NCI-H1436 treated with DMSO at 0.1 percent for 48 hours (cell line): ENCODE results near the gene LRMDA.

Source experiments
- DNase-seq: peaks from one replicate; lab custom pipeline; 2025; lab: John Stamatoyannopoulos, UW

The LRMDA gene

GRCh38 chr10:76303682-76304316 lies 872.4 kb downstream of the LRMDA start:
- DNase-seq, result peak; percentile 43

GRCh38 chr10:76305930-76306615 lies 874.6 kb downstream of the LRMDA start:
- no peak for DNase-seq

DNA sequence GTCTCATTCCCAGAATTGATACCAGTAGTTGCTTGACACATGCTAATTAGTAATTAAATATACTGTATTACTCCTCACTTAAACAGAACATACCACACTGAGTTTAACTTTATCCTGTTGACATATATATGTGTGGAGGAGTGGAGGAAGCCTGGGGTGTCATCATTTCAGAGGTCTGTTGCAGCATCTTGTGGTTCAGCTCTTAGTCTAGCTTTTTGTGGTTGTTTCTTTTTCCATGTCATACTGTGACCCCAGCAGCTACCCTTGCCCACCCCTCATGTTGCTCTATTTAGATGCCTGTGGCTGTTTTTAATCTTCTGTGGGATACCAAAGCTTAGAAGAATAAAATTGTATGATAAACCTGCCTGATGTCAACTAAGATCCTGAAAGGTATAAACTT lies 875.4 kb downstream of the LRMDA start:
- DNase-seq, result no peak

DNA sequence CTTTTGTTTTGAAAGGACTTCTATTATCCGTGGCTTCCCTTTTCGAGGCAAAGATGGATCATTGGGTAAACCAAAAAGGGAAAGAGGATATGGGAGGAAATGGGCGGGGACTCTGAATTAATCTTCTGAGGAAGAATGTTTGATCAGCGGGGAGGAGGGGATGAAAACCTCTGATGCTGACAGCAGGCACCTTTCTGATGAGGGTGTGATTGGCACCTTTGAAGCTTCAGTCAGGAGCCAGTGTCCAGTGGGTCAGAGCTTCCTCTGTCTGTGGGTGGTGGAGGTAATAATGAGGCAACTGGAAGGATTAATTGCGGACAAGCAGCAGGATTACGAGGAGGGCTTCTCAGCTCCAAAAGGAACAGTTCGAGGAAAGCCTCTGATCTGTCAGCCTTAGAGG lies 877.6 kb downstream of the LRMDA start:
- DNase-seq, result no peak

GRCh38 chr10:76309741-76310587 lies 878.5 kb downstream of the LRMDA start:
- DNase-seq, result no peak

DNA sequence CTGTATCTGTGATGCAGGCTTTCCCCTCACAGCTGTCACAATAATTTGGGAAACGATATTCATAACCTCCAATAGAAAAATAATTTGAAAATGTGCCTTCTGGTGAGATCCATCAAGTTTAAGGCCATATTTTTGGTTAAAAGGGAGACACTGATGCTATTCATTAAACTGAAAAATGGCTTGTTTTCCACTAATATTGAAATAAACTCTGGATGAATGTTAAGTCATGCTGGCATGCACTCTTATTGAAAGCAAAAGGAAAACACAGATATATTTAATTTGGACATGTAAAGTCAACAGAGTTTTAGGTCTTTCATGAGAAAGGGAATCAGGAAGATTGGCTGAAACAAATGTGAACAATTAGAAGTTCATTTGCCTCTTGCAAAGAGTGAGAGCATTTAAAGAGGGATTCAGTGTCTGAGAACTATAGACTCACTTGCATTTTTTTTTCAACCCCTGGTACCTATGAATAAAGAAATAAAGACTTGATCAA lies 879.2 kb downstream of the LRMDA start:
- DNase-seq, result no peak

DNA sequence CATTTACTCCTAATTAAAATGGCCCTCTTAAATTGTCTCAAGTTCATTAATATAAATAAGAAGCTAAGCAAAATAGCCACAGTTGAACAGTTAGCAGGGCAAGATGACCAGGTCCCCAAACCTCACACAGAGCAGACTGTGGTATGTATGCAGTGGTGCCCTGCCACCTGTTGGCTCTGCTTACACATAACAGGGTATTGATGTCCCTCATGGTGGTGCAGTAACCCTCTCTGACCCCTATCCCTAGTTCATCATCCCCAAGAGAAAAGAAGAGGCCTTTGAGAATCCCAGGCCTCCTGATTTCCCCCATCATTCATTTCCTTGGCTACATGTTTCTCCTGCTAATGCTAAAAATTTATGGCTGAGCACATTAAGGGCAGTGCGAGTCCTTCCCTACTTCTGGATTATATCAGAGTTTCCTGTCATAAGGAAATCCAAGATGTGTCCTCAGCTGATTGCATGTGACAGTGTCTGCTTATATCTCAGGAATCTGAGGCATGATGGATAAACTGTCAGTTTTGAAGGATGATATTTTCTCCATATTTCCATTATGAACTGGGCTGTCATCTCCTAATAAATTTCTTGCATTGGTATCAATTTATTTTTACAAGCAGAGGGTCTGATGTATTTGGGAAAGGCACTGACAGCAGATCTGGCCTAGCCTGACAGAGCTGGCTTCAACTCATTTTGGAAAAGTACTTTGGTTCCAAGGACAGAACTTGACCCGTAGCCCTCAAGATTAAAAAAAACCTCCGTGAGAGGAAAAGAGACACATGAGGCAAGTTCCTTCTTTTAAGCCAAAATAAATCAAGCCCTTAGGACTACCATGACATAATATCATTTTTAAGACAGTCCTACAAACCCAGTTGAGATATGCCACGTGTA lies 880.6 kb downstream of the LRMDA start:
- DNase-seq, result no peak

GRCh38 chr10:76315240-76315639 lies 883.8 kb downstream of the LRMDA start:
- no peak for DNase-seq

GRCh38 chr10:76316234-76316633 lies 884.8 kb downstream of the LRMDA start:
- no peak for DNase-seq

DNA sequence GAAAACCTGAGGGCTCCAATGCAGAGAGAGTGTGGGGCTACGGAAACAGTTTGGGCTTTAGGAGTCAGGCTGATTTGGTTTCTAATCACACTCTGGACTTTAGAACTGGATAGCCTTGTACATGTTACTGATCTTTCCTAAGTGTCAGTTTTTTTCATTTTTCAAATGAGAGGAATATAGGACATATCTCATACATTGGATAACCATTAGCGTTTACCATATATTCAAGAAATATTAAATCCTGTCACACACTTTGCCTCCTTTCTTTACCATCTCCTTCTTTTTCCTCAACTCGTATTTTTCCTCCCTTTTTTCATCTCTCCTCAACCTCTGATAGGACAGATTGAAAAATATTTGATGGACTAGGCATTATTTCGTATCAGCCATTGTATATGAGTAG lies 885.7 kb downstream of the LRMDA start:
- DNase-seq, result no peak

DNA sequence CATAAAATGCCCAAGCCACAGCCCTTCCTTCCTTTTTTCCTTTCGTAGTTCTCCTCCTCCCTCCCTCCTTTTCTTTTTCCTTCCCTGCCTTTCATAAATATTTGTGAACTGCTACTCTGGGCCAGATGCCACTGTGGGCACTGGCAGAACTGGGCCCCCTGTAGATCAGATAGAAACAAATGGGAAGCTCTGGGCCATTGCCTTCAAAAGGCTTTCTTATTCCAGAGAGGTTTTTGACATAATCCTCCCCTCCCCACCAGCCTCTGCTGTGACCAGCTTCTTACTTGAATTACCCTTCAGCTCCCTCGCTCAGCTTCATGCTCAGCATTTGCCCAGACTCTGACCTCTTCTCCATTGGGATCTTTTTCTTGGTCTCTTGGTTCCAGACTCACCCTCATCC lies 886.8 kb downstream of the LRMDA start:
- DNase-seq, result no peak

- no peak for DNase-seq
Measured at GRCh38 chr10:76319661-76320060, 888.2 kb downstream of the LRMDA start.

DNA sequence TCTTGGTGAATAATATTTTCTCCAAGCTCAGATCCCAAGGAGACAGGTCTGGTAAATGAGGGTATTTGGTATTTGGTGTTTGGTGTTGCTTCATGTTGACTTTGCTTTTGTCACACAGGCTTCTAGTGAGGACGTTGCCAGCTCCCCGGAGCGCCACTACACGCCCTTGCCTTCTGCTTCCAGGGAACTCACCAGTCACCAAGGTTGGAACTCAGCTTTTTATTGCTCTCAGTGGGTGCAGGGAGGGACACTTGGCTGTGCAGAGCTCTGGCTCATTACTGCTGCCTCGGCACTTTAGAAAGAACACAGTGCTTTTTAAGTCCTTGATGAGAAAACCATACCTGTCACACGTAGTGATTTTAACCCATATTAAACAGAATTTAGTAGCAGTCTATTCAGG lies 892.9 kb downstream of the LRMDA start:
- no peak for DNase-seq

DNA sequence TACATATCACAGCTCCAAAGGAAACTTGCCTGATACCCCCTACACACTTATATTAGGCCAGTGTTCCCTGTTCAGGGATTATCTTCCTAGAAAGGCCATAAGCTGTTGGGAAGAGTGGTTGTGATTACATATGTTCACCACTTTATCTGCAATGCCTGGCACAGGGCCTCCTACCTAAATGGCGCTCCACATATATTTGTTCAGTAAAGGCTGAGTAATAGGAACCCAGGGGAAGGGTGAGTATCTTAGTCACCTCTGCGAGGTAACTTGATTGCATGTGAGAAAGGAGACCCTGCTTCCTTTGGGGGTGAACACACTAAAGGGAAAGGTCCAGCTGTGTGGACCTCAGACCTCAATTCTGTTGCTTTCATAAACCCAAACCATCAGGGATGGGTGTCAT lies 896.0 kb downstream of the LRMDA start:
- no peak for DNase-seq

- DNase-seq, result no peak
Measured at GRCh38 chr10:76328348-76328747, 896.9 kb downstream of the LRMDA start.

GRCh38 chr10:76329891-76330575 lies 898.6 kb downstream of the LRMDA start:
- DNase-seq, result no peak

DNA sequence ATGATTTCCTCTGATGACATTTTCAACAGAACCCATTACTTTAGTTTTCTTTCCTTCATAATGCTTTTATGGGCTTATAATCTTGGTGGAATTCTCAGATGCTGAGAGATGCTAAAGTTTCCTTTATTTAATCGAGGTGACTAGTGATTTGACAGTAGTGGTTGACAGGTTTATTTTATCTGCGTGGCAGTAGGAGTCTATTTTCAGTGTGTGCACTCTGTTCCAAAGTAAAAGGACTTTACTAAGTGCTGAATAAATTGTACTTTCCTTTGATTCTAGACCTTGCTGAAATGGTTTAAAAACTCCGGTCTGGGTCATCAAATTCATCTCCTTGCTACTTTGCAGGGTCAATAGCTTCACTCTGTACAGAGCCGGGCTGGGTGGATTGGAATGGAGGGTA lies 900.3 kb downstream of the LRMDA start:
- no peak for DNase-seq

DNA sequence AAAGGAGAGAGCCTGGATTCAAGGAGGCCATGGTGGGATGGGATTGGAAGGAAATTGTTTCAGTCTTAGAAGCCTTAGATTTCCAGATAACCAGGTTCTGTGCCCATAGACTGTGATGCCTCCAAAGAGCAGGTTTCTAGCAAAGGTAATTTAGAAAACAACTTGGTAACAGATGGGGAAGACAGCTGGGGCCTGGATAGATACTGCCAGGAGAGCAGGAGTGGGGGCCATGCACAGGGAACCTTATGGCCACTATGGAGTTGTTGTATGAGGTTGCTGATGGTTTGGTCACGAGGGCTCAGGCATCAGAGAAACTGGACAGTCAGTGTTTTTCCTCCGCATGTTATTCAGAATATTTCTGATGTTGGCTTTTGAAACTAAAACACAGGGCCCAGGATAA lies 901.9 kb downstream of the LRMDA start:
- no peak for DNase-seq

DNA sequence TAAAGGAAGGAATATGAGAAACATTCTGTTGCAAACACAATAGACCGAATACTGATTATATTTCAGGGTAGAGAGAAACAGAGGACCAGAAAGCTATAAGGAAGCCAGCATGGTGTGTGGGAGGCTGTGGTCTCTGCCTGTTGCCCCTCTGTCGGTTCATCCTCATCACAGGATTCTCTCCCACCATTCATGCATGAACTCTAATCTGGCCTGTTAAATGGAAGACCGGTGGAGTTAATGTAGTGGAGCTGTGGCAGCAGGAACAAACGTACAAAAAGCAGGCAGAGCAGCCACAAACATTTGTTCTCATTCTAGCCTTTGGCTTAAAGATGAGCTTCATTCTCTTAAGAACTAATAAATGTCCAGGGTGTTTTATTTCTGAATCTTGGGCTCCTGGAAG lies 902.4 kb downstream of the LRMDA start:
- no peak for DNase-seq

GRCh38 chr10:76334255-76334654 lies 902.8 kb downstream of the LRMDA start:
- no peak for DNase-seq

DNA sequence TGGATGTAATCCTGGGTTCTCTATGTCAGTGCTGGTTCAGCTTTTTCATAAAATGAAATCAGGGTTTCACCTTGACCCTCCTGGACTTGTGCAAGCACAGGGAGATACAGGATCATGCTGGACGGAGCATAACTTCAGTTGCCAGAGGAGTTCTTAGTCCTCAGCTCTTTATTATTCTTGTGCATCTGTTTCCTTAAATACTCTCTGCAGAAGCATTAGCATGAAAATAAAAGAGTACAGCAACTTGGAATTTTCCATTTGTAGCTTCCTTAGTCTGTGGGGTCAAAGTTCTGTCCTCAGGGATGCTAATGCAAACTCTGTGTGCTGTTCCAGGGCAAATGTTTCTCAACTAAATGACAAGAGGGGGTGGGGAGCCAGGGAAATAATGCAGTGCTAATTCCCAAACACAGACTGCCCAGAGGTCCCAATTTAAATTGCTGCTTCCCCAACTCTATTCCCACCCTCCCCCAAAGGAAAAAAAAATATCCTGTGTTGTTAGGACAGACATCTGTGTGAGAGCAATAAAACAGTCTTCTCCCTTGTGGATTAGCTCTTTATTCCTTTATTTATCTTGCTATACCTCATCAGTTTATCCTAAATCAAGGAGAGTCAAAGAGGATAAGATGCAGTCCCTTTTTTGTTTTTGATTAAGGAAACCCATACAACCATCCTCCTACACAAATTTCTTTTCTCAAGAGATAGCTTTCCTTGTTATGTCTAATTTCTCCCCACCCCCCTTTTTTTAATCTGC lies 905.0 kb downstream of the LRMDA start:
- DNase-seq, result no peak
